HG02938 (cell line): ENCODE measurements around the gene TMSB15B.
"Not testable (repeated sequence)": the region's sequence is repeated elsewhere in the genome, so short reads cannot be mapped to it uniquely, and the experiment has no call there.

Source experiments
- ATAC-seq: cut with Tn5 transposase; IDR thresholded peaks from one replicate; pipeline ENCODE4 v1.9.1; 2021; ENCODE audit warnings: mild to moderate bottlenecking, moderate library complexity; ENCODE audit not compliant: unreplicated experiment

Gene TMSB15B

GRCh38 chrX:103962411-103963278, at the start of gene TMSB15B:
Gene TMSB15B (plus strand): TSS chrX:103962627.
- ATAC-seq: peak; percentile 96

- no peak for ATAC-seq
Measured at GRCh38 chrX:103913356-103914020, 48.9 kb upstream of the TMSB15B start.

- ATAC-seq: peak; percentile 25
Measured at GRCh38 chrX:103918050-103918449, 44.4 kb upstream of the TMSB15B start.

- peak; percentile 55 for ATAC-seq
Measured at GRCh38 chrX:103918571-103919269, 43.7 kb upstream of the TMSB15B start.

- peak; percentile 45 for ATAC-seq
Measured at GRCh38 chrX:103919270-103919637, 43.2 kb upstream of the TMSB15B start.

DNA sequence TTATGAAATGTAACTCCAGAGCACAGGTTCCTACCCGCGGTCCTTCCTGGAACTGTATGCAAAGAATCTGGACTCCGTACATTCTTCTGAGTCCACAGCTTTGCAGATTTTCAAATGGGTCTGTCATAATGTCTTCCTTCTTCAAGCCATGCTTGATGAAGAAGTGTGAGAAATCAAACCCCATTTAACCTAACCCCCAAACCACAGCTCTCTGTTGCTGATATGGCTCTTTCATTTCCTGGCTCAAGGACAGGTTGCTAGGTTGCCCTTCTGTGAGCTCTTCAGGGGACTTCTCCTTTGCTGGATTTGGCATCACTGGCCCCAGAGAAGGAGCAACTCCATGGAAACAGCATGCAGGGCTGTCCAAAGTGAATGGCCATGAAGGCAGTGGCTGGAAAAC, 41.9 kb upstream of the TMSB15B start:
- peak; percentile 69 for ATAC-seq

DNA sequence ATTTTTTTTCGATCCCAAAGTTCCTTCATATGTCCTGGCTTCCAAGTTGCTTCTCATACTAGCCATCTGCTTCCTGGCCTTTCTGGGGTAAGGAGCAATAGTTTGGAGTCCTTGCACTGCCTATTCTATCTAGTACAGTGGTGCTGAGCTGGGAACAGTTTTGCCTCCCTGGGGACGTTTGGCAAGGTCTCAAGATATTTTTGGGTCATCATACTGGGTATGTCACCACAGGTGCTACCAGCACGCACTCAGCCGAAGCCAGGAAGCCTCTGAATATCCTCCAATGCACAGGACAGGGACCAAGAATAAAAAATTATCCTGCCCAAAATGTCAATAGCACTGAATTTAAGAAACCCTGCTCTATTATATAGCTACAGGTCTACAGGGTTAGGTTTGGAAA, 35.4 kb upstream of the TMSB15B start:
- no peak for ATAC-seq

DNA sequence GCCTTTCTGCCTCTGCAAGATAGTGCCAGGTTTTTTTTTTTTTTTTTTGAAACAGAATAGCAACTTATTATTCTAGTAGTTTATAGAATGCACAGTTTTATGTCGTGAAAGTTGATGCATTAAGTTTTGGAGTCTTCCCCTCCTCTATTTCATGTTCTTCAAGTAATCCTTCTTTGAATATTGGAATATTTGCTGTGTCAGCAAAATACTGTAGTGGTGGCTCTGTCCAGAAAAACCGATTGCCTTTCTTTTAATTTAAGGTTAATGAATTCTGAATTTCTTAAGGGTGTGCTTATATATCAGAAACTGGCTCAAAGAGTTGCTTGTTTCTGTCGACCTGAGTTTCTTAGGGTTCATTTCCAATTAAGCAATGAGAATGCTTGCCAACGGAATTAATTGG, 34.8 kb upstream of the TMSB15B start:
- no peak for ATAC-seq

GRCh38 chrX:103932133-103932532, 30.3 kb upstream of the TMSB15B start:
- peak; percentile 91 for ATAC-seq

GRCh38 chrX:103940257-103940656, 22.2 kb upstream of the TMSB15B start:
- ATAC-seq: not testable (repeated sequence)

GRCh38 chrX:103941201-103941975, 21.0 kb upstream of the TMSB15B start:
- ATAC-seq: no peak

- no peak for ATAC-seq
Measured at GRCh38 chrX:103949506-103949905, 12.9 kb upstream of the TMSB15B start.

- no peak for ATAC-seq
Measured at GRCh38 chrX:103953353-103953752, 9.1 kb upstream of the TMSB15B start.

DNA sequence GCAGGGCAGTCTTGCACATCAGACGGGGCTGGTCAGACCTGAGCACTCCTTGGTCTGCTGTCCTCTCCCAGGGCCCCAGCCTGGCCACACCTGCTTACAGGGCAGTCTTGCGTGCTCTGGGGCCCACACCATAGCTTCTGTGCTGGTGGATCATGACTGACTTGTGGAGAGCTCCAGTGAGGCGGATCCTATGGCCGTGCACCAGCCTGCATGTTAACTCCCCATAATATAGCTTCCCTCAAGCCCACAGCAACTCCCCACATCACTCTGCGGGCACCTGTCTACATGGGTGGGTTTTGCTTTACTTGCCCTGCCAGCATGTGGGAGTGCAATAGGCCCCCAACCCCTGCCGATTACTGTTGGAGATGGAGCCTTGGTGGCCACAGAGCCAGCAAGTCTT, 8.2 kb upstream of the TMSB15B start:
- no peak for ATAC-seq

GRCh38 chrX:103960599-103960998, 1.8 kb upstream of the TMSB15B start:
- ATAC-seq: not testable (repeated sequence)

- not testable (repeated sequence) for ATAC-seq
Measured at GRCh38 chrX:103983508-103983907, 21.1 kb downstream of the TMSB15B start.

DNA sequence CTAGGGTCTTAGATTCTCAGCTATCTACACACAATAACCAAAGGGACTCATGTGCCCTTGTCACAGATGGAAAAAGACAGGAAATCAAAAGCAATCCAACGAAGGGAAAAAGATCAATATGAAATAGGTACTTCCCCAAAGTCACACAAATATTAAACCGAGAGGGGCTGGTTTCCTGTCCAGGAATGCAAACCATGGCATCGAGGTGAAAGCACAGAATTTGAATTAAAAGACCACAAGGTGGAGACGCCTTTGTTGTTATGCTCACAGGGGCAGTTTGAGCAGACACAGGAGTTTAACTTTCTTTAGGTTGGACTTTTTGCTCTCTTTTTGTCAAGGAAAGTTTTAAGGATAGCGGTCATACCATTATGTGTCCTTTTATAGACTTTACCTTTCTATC, 36.8 kb downstream of the TMSB15B start:
- ATAC-seq: peak; percentile 96

- no peak for ATAC-seq
Measured at GRCh38 chrX:104008831-104009230, 46.4 kb downstream of the TMSB15B start.

DNA sequence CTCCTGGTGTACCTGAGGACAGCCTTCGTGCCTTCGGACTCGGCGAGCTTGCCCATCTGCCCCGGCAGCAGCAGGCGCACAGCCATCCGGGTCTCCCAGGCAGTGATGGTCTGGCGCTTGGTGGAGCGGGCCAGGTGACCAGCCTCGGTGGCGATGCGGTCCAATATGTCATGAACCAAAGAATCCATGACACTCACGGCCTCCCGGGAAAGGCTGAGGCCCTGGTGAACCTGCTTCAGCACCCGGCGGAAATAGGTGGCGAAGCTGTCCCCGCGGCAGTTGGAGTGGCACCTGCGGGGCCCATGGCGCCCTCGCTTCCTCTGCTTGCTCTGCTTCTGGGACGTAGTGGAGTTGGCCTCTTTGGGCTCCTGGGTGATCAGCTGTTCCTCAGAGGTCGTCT, 50.7 kb downstream of the TMSB15B start:
- ATAC-seq: no peak

DNA sequence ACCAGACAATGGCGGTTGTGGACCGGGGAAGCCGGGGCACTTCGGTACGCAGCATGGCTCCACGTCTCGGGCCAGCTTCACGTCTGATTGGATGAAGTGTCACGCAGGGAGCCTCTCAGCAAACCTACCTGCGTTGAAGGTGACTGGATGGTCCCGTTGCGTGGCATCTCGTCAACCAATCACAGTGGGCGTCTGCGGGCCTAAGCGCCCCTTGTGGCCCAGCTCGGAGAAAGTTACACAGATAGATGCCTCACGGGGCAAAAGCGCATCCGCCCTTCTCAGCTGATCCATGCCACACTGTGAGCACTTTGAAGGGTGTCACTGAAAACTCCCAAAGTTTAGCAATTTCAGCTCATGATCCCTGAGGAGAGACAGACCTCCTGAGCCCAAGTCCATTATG, 51.2 kb downstream of the TMSB15B start, which contains the start of gene H2BW1:
Gene H2BW1 (minus strand): TSS at position 103 of the 400 bp plus-strand sequence. CDS start 132 bp downstream, outside the sequence.
- no peak for ATAC-seq

GRCh38 chrX:104015576-104015975, 53.1 kb downstream of the TMSB15B start:
- not testable (repeated sequence) for ATAC-seq
